Mucosa of descending colon (tissue), 3 donors: Measurements from ENCODE around the gene DHX34. TPM values are rescaled to one million over a fixed set of nuclear protein-coding genes. Genes with fewer than 3 reads are reported as not detected.
A peak's percentile ranks its signal among the peaks of the same experiment; 100 is the strongest.

Source experiments
- ATAC-seq: fragments of 200-7000 bp; cut with Tn5 transposase; one replicate; pipeline ENCODE4 v1.9.1; 2020; ENCODE audit warnings: mild to moderate bottlenecking, moderate library complexity
- DNase-seq, 3 donors: peaks; one replicate each; pipeline ENCODE4 v3.0.0-alpha.2; 2020
- H3K36me3 ChIP-seq: fragments of 200-600 bp; one replicate; pipeline ENCODE4 v1.8.0; 2021; ENCODE audit warnings: low read depth, mild to moderate bottlenecking
- H3K4me1 ChIP-seq: fragments of 200-600 bp; one replicate; pipeline ENCODE4 v1.8.0; 2021; ENCODE audit warnings: low read depth, mild to moderate bottlenecking
- H3K4me3 ChIP-seq: fragments of 200-600 bp; one replicate; pipeline ENCODE4 v1.8.0; 2021; ENCODE audit warnings: mild to moderate bottlenecking
- H3K9me3 ChIP-seq: fragments of 200-600 bp; one replicate; pipeline ENCODE4 v1.8.0; 2021; ENCODE audit warnings: mild to moderate bottlenecking
- CTCF ChIP-seq: fragments of 200-600 bp; IDR thresholded peaks from one replicate; pipeline ENCODE4 v1.8.0; 2022; ENCODE audit warnings: antibody characterized with exemption, mild to moderate bottlenecking
- intact Hi-C, 2 donors: fragments of 100-400 bp; cut with DNase I in 1 of 2; cut with micrococcal nuclease in 1 of 2; formaldehyde crosslinking; loops; one replicate each; pipeline versions ENCODE4 v1.11.0 to v1.11.1; 2022; cut with DNase I, micrococcal nuclease
- total RNA-seq, 3 donors: library from RNA; stranded (reverse); fragmentation: NEBNext Ultra II Directional in 2 of 3; extraction: Animal tissue kit (Norgen Biotek cat#: 25700) in 2 of 3; gene quantifications; one replicate each; pipeline versions ENCODE4 v1.2.1 to v1.2.4, GENCODE V29; 2021 to 2023
- donor health status: DM: no; HTN: no; CAD: no; lungs with moderate emphysema.
- donor health status: DM: no; HTN: no; CAD: no.
- donor health status: DM: no; HTN: yes; CAD: no.

The DHX34 gene
- total RNA-seq, 3 donors from 2014 or later, result 8.7 to 12.3 (median 11.0) TPM

GRCh38 chr19:47427241-47428176 is 78.4 kb downstream of the DHX34 start:
- Histone ChIP-seq H3K9me3 (no peaks in the 10 kb centered on the region), H3K4me1 (peaks cover 16% of the 10 kb centered on the region), H3K4me3 (no peak overlapping the region), H3K36me3 (no peaks in the 10 kb centered on the region)
- TF ChIP-seq CTCF, result peak; percentile 82
- DNase-seq (peak in 2 of 3 donors; percentile 57 to 68), ATAC-seq (peak; percentile 72)
- intact Hi-C loops, result no loop called here

GRCh38 chr19:47428177-47428894 is 79.2 kb downstream of the DHX34 start:
- TF ChIP-seq CTCF, result no peak
- ATAC-seq, result peak; percentile 66
- Histone ChIP-seq H3K36me3 (no peaks in the 10 kb centered on the region), H3K4me3 (no peak overlapping the region), H3K4me1 (peaks cover 16% of the 10 kb centered on the region), H3K9me3 (no peaks in the 10 kb centered on the region)
- peak; percentile 72 to 82 (median 73) for DNase-seq
- intact Hi-C loops, result no loop called here

DNA sequence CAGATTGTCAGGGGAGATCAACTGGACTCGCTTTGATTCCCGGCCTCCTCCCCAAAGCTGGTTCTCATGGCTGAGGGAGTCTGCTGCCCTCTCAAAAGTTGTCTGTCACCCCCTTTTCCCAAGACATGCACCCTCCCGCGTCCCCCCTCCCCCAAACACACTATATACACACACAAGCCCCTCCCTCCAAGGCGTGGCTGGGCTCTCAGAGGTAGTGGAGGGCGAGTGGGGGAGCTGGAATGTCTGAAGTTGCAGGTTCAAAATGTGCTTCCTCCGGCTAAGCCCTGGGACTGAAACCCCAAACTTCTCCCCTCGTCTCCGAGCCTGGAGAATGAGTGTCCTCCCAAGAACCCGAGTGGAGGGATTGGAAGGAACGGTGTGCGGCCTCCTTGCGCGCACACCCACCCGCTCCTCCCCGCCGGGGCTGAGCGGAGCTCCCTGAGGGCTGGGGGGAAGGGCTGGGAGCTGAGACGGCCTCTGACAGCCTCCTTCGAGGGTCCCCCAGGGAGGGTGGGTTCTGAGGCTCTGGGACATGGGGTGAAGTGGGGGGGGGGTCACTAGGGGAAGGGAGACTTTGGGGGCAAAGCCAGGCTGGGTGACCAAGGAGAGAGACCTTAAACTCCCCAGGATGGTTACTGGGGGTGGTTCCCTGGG is 80.2 kb downstream of the DHX34 start:
- Histone ChIP-seq H3K4me1 (peaks cover 16% of the 10 kb centered on the region), H3K36me3 (no peaks in the 10 kb centered on the region), H3K9me3 (no peaks in the 10 kb centered on the region), H3K4me3 (no peak overlapping the region)
- DNase-seq (no peak), ATAC-seq (no peak)
- intact Hi-C loops, result no loop called here
- TF ChIP-seq CTCF, result no peak

DNA sequence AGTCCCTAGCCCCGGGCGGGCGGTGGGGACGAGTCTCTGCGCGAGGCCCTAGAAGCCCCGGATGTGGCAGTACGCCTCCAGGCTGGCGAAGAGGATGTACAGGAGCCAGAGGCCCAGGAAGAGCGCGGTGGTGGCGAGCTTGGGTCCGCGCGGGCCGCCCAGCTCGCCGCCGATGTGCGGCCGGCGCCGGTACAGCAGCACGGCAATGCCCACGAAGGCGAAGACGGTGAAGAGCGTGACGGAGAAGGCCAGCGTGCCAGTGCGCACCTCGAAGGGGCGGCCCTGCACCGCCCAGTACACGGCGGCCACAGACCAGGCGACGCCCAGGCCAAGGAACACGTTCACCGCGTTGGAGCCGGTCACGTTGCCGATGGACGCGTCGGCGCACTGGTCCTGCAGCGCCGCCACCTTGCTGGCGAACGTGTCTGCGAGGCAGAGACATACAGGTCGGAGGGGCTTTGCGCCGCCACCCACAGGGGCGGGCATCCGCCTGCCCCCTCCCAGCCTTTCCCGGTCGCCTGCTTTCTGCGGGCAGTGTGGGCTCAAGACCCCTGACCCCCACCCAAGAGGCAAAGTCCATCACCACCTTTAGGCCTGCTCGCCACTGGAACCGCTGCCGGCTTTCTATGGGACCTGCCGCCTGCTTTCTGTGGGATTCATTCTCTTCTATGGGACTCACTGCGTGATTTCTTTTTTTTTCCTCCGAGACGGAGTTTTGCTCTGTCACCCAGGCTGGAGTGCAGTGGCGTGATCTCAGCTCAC is 81.1 kb downstream of the DHX34 start:
- intact Hi-C loops, result no loop called here
- no peak for TF ChIP-seq CTCF
- H3K4me3 ChIP-seq, result no peak overlapping the region
- no peaks in the 10 kb centered on the region for H3K9me3 ChIP-seq
- ATAC-seq (peak; percentile 88), DNase-seq (peak; percentile 59 to 75 (median 68))
- peaks cover 16% of the 10 kb centered on the region for H3K4me1 ChIP-seq
- no peaks in the 10 kb centered on the region for H3K36me3 ChIP-seq

GRCh38 chr19:47432091-47432490 is 83.0 kb downstream of the DHX34 start:
- intact Hi-C loops, result no loop called here
- H3K9me3 ChIP-seq, result no peaks in the 10 kb centered on the region
- H3K36me3 ChIP-seq, result no peaks in the 10 kb centered on the region
- no peak for TF ChIP-seq CTCF
- DNase-seq (no peak), ATAC-seq (no peak)
- H3K4me1 ChIP-seq, result peaks cover 16% of the 10 kb centered on the region
- no peak overlapping the region for H3K4me3 ChIP-seq
